Measurements from ENCODE around the gene CCDC158. TPM values are rescaled to one million over a fixed set of nuclear protein-coding genes. Genes with fewer than 3 reads are reported as not detected.

CCDC158 gene
- under 1 TPM in 7 of 9 donors, not detected in 2; 0.09 to 0.75 (median 0.50) TPM for total RNA-seq
- polyA plus RNA-seq, result under 1 TPM; 0.01 to 0.23 TPM
- long read RNA-seq, donor 1, result 0 reads
- long read RNA-seq, donor 2, result 0 reads
- long read RNA-seq, donor 3, partial matches to known transcripts, result 0 of 2 reads
- long read RNA-seq, donor 3, other reads (novel, unspliced or antisense), result 2 of 2 reads

DNA sequence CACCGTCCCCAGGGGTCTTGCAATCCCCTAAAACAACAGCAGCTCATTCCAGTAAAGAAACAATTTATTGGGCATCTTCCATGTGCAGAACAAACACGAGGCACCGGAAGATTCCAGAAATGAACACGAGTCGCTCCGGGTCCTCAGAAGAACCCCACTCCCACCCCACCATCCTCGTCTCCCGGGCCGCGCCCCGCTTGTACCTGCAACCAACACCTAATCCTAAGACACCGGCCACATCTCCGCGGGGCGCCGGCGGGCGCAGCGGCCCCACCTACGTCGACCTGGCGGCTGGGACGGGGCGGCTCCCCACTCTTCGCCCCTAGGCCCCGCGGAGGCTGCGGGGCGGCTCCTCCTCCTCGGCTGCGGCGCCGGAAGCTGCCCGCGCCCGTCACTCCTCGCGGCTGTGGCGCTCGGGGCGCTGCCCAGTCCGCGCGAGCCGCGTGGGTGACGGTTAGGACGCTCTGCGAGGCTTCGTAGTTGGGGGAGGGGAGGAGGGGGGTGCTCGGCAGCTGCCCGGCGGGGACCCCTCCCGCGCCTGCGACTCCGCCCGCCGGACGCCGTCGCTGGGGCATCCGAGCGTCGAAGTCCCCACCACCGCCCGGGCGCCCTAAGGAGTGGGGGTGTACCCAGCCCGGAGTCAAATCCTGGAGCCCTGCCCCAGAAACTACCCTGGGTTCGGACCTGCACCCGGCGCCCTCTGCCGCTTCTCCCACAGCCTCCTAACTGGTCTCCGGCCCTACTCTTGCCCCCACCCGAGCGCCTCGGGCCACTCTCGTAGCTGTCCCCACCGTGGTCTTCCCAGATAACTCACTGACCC is at the start of gene CCDC158:
Gene CCDC158, minus strand, starts transcription at position 380 of the 820 bp plus-strand sequence. CDS start 17,934 bp downstream, outside the sequence.
- H3K4me1 ChIP-seq, result peaks cover 0 to 12% (median 3%) of the 10 kb centered on the region in 12 donors
- TF ChIP-seq, protein P1, sequence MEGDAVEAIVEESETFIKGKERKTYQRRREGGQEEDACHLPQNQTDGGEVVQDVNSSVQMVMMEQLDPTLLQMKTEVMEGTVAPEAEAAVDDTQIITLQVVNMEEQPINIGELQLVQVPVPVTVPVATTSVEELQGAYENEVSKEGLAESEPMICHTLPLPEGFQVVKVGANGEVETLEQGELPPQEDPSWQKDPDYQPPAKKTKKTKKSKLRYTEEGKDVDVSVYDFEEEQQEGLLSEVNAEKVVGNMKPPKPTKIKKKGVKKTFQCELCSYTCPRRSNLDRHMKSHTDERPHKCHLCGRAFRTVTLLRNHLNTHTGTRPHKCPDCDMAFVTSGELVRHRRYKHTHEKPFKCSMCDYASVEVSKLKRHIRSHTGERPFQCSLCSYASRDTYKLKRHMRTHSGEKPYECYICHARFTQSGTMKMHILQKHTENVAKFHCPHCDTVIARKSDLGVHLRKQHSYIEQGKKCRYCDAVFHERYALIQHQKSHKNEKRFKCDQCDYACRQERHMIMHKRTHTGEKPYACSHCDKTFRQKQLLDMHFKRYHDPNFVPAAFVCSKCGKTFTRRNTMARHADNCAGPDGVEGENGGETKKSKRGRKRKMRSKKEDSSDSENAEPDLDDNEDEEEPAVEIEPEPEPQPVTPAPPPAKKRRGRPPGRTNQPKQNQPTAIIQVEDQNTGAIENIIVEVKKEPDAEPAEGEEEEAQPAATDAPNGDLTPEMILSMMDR (IDR thresholded peaks at IDR 0.05), result peak in 1 of 12 donors; percentile 13
- no peak for TF ChIP-seq POLR2A (IDR thresholded peaks at IDR 0.05)
- no peaks in the 10 kb centered on the region for H3K9me3 ChIP-seq
- peak within 1 kb of the TSS in 3 of 12 donors; percentile 2 to 38 (median 25) for H3K27ac ChIP-seq
- intact Hi-C loops (cut with DNase I), result loop anchor here in 3 of 10 donors (5.0 to 10.0 kb wide), 3 partner anchors 166 to 246 kb away; partner anchors contain the start of gene FAM47E (in 1 of the 3)
- DNase-seq (peak in 3 of 5 donors; percentile 31 to 65 (median 36)), ATAC-seq (peak; percentile 24 to 92 (median 71))
- peaks cover 0 to 14% (median 0%) of the 10 kb centered on the region in 9 donors for H3K27me3 ChIP-seq
- WGBS, 4 donors, result 4 to 10% (median 6%) methylated on average over 49 to 79 of the region's 79 CpGs
- H3K36me3 ChIP-seq, result no peaks in the 10 kb centered on the region
- peak within 1 kb of the TSS; percentile 42 to 67 (median 56) for H3K4me3 ChIP-seq

DNA sequence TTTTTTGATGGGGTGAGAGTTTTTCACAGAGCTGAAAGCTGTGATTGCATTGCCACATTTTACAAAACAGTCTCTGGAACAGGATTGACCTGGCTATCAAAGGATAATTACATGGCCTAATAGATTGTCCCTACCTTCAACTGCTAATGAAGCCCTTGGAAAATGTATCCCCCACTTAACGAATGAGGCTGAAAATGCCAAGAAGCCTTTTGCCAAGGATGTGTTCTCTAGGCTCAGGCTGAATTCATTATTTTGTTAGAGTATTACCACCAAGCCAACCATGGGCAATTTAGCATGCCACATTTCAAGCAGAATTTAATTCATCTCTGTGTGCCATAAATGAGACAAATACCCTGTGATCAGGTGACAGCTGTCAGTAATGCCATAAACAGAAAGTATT is 49.6 kb upstream of the CCDC158 start:
- TF ChIP-seq, protein P1 (IDR thresholded peaks at IDR 0.05), result no peak
- no peak for TF ChIP-seq POLR2A (IDR thresholded peaks at IDR 0.05)
- Histone ChIP-seq H3K27me3 (no peaks in the 10 kb centered on the region), H3K4me1 (no peaks in the 10 kb centered on the region), H3K36me3 (no peaks in the 10 kb centered on the region), H3K9me3 (no peaks in the 10 kb centered on the region), H3K27ac (no peak overlapping the region), H3K4me3 (no peak overlapping the region)
- intact Hi-C loops (cut with DNase I), result no loop called here
- no peak for ATAC-seq
- no peak for DNase-seq
- 81 to 90% (median 87%) methylated on average over 1 of the region's 1 CpG for WGBS, 4 donors

DNA sequence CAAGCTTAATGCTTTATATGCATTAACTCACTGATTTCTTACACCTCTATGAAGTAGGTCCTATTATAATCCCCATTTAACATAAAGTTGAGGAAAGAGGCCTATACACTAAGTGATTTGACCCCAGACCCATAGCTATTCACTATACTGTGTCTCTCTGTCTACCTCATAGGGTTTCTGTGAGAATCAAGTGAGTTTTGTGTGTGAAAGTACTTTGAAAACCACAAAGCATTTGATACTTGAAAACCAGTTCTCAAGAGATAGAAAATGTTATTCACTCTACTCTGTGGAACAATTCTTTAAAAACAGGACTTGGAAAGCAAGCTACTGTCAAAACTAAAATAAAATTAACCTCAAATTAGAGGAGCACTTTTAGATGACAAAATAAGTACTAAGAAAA is 49.1 kb upstream of the CCDC158 start:
- Histone ChIP-seq H3K4me3 (no peak overlapping the region), H3K9me3 (no peaks in the 10 kb centered on the region), H3K27ac (no peak overlapping the region), H3K36me3 (no peaks in the 10 kb centered on the region), H3K27me3 (no peaks in the 10 kb centered on the region), H3K4me1 (no peaks in the 10 kb centered on the region)
- intact Hi-C loops (cut with DNase I), result no loop called here
- DNase-seq (no peak), ATAC-seq (no peak)
- TF ChIP-seq, protein P1 (IDR thresholded peaks at IDR 0.05), result no peak
- no peak for TF ChIP-seq POLR2A (IDR thresholded peaks at IDR 0.05)

DNA sequence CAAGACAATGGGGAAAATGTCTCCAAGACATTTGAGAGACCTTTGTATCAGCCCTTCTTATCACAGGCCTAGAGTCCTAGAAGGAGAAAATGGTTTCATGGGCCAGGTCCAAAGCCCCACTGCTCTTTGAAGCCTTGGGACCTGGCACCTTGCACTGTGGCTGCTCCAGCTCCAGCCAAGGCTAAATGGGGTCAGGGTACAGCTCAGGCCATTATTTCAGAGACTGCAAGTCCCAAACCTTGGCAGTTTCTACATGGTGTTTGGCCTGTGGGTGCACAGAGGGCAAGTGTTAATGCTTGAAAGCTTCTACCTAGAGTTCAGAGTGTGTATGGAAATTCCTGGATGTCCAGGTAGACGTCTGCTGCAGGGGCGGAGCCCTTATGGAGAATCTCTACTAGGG is 42.6 kb upstream of the CCDC158 start:
- H3K27ac ChIP-seq, result no peak overlapping the region
- intact Hi-C loops (cut with DNase I), result no loop called here
- H3K4me1 ChIP-seq, result peaks cover 0 to 13% (median 1%) of the 10 kb centered on the region in 12 donors
- ATAC-seq, result no peak
- DNase-seq, result no peak
- H3K36me3 ChIP-seq, result no peaks in the 10 kb centered on the region
- 92 to 100% (median 94%) methylated on average over 2 of the region's 2 CpGs for WGBS, 4 donors
- peaks cover 0 to 15% (median 7%) of the 10 kb centered on the region in 12 donors for H3K9me3 ChIP-seq
- no peak overlapping the region for H3K4me3 ChIP-seq
- TF ChIP-seq, protein P1 (IDR thresholded peaks at IDR 0.05), result no peak
- no peak for TF ChIP-seq POLR2A (IDR thresholded peaks at IDR 0.05)
- no peaks in the 10 kb centered on the region for H3K27me3 ChIP-seq

Measured in heart left ventricle (tissue), 16 donors.